LNCAP (cell line): Measurements from ENCODE around the gene MTF2.

Experiments
- CTCF ChIP-seq: fragments of 450-650 bp; IDR thresholded peaks from 2 replicates; pipeline ENCODE4 v1.5.1; 2017; ENCODE audit warnings: mild to moderate bottlenecking

MTF2 gene

GRCh38 chr1:93159337-93159736 lies 80.3 kb downstream of the MTF2 start:
- no peak for TF ChIP-seq CTCF

- TF ChIP-seq CTCF, result no peak
Observed at GRCh38 chr1:93164816-93165215, 85.7 kb downstream of the MTF2 start.

DNA sequence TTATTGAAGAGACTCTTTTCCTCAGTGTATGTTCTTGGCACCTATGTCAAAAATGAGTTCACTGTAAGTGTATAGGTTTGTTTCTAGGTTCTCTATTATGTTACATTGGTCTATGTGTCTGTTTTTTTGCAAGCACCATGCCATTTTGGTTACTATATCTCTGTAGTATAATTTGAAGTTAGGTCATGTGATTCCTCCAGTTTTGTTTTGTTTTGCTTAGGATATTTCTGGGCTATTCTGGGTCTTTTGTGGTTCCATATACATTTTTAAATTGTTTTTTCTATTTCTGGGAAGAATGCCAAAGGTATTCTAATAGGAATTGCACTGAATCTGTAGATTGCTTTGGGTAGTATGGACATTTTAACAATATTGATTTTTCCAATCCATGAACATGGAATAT lies 87.9 kb downstream of the MTF2 start:
- TF ChIP-seq CTCF, result no peak

DNA sequence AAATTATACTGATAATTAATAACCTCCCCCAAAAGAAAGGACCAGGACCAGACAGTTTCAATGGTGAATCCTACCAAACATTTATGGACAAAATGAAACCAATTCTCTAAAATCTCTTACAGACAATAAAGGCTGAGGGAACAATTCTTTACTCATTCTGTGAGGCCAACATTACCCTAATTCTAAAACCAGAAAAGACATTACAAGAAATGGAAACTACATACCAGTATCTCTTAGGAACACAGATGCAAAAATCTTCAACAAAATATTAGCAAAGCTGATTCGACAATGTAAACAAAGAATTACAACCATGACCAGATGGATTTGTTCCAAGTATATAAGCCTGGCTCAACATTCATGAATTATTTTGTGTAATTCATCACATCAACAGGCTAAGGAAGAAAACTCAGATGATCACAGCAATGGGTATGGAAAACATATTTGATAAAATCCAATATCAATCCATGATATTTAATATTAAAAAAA lies 92.5 kb downstream of the MTF2 start:
- TF ChIP-seq CTCF, result no peak

DNA sequence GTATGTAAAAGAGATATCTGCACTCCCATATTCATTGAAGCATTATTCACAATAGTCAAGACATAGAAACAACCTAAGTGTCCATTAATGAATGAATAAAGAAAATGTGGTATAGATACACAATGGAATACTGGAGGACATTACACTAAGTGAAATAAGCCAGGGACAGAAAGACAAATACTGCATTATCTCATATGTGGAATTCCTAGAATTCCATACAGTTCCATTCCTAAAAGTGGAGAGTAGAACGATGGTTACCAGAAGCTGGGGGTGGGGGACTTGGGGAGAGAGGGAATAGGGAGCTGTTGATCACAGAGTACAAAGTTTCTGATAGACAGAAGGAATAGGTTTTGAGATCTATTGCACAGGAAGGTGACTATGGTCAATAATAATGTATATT lies 93.7 kb downstream of the MTF2 start:
- no peak for TF ChIP-seq CTCF

- no peak for TF ChIP-seq CTCF
Observed at GRCh38 chr1:93177991-93178390, 98.9 kb downstream of the MTF2 start.

GRCh38 chr1:93178418-93178817 lies 99.3 kb downstream of the MTF2 start:
- TF ChIP-seq CTCF, result no peak
